22Rv1 (cell line): ENCODE measurements around the gene SLCO3A1.

Source experiments
- CTCF ChIP-seq: fragments of 450-650 bp; IDR thresholded peaks from 2 replicates; pipeline ENCODE4 v1.5.1; 2017; ENCODE audit warnings: mild to moderate bottlenecking
- ZFX ChIP-seq: fragments of 450-650 bp; IDR thresholded peaks from 2 replicates; pipeline ENCODE4 v1.6.1; 2017; ENCODE audit warnings: antibody characterized with exemption, borderline replicate concordance

- TF ChIP-seq CTCF = no peak
- TF ChIP-seq ZFX = no peak
Measured at GRCh38 chr15:92020207-92020606, 166.7 kb downstream of the SLCO3A1 start.
